GM19372 (cell line): ENCODE measurements around the gene DLX5.

Experiments used
- ATAC-seq: cut with Tn5 transposase; IDR thresholded peaks from one replicate; pipeline ENCODE4 v1.9.1; 2021; ENCODE audit warnings: mild to moderate bottlenecking, low read depth, moderate library complexity; ENCODE audit not compliant: unreplicated experiment

Gene DLX5

DNA sequence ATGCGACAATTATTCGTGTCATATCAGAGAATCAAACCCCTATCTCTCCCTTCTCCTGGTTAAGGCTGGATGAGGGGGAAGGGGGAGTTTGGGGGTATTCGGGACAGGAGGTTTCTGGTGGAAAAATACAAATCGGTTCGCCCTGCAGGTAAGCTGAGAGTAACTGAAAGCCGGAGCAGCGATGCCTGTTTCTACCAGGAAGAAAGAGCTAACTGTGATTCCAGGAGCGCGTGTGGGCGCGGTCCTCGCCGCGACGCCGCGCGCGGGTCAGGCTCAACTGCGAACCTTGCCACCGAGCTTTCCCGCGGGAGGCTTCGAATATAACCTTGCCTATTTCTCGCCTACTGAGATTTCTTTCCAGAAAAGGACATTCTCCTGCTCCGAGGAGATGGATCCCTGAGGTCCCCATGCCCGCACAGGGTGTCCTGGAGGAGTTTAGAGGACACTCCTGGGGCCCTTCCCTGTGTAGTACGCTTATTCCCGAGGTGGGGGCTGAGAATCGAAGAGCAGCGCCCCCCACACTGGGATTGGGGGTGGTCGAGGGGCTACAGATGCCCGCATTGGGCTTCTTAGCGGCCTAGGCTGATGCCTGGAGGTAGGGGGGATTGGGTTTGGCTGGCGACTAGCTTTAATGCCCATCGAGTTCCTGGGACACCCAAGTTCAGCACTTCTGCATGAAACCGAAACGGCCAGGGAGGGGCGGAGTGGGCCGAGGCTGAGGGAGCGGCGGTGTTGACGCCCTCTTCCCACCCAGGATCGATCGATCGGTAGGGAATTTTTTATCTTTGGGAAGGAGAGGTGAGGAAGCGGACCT is 32.2 kb downstream of the DLX5 start:
- ATAC-seq, result no peak

DNA sequence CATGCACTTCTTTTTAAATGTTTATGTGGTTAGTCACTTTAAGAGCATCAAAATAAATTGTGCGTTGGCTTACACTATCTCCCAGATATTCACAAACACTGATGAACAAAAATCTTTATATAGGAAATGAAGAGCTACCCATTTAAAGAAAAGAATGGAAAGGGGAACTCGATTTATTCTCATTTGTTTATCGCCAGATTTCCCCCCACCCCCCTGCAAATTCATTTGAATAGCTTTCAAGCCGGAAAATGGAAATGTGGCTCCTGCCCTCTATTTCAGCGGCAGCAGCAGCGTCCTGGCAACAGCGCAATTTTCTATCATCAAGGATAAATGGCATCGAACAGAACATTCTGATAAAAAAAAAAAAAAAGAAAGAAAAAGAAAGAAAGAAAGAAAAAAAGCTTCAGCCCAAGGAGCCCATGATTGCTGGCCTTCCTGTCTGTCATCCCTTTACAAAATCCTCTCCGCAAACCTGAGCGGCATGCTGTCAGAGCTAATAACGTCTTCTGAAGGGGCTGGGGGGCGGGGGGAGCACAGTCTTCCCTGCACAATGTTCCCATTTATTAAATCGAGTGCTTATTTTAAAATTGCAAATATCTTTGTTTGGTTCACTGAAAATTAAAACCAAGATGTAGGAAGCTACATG is 33.0 kb downstream of the DLX5 start:
- no peak for ATAC-seq

DNA sequence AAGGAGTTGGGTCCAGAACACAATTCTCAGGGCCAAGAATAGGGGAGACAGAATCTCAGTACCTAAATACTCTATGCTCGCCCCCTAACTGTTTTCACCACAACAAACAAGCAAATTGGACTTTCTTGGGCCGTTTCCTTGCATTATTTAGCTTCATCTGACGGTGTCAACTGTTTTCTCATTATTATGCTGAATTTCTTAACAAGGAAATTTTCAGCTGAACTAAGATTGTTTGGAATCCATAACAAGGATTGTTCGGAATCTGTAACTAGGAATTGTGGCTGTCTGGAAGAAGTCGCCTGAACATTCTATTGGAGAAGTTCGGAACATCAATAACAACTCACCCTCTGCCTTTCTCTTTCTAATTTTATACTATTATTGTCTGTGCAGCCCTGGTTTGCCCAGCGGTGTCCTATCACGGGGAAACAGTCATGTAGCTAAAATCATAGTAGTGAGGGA is 34.7 kb downstream of the DLX5 start:
- no peak for ATAC-seq

DNA sequence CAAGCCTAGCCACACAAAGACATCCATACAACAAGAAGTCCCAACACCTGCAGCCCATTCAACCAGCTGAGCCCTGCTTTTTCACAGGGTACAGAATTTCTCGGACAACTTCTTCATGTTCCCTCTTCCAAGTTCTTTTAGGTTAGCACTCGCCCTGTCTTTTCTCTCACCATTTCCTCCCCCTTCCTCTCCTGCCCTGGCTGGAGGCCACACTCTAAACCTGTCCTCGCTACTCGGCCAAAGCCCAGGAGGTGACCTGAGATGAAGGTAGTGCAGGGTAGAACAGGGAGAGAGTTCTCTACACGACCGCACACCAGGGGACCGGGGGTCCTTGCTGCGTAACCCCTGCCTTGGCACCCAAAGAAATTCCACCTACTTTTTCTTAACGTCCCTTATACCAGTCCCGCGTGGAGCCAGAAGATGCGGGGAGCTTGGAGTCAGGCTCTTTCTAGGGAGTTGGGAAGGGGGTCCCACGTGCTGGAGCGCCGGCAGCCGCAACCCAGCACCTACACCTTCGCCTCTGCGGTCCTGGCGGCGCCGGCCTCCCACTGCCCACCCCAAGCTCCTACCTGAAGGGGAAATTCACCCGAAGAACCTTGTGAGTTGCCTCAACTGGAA is 35.3 kb downstream of the DLX5 start:
- no peak for ATAC-seq

DNA sequence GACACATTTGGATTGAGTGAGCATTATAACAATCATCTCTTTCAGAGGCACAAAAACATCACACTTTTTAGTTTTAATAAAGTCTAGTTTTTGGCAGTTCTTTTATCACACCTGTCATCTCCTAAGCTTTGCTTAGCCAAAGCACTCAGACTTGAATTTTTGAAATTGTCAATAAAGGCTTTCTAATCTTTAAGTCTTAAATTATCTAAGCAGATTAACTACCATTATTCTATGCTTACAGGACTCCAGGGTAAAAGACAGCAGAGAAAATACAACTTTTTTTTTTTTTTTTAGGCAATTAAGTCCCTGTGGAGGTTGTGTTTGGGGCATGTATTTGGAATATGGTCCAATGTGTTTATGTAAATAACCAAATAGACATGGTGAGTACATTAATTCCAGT is 36.9 kb downstream of the DLX5 start:
- no peak for ATAC-seq

DNA sequence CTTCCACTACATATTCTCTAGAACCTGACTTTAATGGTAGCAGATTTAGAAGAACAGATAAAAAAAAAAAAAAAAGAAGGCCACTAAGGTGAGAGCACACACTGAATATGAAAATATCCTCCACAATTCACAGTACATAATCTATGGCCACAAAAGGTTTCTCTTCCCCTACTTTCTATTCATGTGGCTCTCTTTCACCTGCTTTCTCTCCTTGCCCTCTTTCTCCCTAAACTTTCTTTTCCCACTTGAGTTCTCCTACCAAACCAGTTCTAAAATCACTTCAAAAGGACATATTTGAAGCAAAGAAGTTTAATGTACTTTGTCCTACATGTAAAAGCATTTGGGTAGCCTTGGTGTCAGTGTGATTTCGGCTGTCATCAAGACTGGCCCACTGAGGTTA is 37.7 kb downstream of the DLX5 start:
- no peak for ATAC-seq

DNA sequence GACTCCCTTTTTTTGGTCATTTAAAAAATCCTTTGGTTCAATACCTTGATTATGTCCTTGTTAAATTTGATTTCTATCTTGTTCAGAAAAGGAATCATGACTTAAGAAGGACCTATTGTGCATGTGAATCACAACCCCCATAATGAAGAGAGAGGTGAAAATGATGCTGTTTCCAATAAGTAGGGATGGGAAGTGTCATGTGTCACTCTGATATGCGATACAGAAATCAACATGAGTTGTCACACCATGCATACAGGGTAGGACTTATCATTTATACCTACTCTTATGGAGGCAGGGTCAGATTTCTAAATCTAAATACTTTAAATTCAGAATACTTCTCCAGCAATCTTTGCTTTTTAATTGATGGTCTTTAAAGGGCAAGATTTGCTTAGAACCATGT is 38.6 kb downstream of the DLX5 start:
- no peak for ATAC-seq

DNA sequence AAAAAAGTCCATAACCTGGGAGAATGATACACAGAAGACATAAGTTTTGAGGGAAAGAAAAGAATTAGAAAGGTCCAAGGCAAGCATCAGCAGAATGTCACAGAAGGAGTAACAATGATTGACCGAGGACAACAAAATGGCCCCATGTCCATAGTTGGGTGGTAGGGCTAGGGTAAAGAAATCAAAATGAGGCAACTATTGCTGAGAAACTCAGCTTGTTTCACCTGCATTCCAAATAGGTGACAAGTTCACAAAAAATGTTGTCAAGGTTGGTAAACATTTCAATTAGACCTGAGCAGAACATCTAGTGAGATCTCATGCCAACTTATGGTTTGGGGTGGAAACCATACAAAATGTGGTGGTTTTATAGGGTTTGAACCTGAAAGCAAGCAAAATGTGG is 42.0 kb downstream of the DLX5 start:
- ATAC-seq, result no peak

DNA sequence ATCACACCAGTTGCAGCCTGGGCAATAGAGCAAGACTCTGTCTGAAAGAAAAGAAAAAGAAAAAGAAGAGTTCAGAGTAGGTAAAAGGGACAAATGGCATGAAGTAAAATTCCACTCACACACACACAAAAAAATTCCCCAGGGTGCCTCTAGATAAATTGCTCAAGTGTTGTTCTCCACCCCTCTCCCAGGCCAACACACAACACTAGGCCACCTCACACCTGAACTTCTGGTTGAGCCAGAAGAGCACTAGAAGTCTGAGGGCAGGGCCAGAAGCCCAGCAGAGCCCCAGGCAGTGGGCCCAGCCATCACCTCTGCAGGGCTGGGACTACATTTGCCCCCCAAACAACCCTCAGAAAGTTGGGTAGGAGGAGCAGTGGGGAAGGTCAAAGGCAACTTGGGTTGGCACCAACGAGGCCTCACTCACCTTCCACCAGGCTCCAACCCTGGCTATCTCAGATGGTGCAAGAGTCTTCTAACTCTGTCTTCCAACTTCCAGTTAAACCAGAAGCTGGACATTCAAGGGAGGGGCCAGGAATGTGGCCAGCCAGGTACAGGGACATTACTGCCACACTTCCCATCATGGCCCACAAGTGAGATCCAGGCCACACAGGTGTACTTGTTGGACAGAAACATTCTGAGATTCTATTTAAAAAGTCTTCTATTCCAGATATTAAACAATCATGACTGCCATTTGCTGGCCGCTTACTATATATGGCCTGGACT is 44.9 kb downstream of the DLX5 start:
- no peak for ATAC-seq

DNA sequence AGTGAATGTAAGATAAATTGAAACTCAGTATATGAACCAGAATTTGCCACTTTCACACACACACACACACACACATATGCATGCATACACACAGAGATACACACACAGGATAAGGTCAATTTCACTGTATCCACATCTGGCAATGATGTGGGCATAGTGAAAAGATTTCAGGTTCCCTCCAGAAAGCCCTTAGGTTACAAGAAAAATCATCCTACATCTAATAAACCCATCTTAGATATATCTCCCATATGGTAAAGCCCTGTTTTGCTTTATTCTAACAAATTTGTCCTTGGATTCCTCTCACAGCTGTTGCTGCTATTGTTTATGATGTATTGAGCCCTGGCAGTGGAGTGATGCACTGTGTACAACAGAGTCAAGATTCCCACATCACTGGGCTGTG is 47.2 kb downstream of the DLX5 start:
- ATAC-seq, result no peak

DNA sequence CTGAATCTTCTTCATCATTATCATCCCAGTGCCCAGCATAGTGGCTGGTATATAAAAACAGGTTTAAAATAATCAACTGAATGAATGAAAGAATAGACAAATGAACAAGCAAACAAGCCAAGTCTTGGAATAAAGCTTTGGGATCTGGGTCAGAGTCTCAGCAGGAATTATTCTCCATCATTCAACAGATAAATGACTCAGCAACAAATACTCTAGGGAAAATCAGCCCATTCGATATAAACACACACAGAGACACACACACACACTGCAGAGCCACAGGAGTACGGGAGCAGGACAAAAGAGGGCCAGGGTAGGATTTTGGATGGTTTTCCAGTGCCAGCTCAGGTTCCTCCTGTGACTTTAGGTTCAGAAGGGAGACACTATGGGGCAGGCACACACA is 48.5 kb downstream of the DLX5 start:
- ATAC-seq, result no peak

DNA sequence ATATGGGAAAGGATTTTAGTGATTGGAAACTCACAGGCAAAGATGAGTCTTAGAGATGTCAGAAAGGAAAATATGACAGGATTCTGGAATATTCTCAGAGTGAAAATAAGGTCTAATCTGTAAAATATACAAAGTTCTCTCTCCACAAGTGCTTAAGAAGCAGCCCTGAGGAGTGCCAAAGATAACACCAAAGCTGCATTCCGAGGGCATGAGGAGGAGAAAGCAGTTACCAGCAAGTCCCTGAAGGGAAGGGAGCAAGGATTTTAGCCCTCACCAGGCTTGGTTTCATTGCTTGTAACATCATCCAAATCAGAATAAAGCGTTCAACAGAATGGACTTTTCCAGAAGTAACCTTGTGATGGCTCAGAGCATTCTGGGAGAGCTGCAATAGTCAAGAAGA is 50.6 kb downstream of the DLX5 start:
- no peak for ATAC-seq

DNA sequence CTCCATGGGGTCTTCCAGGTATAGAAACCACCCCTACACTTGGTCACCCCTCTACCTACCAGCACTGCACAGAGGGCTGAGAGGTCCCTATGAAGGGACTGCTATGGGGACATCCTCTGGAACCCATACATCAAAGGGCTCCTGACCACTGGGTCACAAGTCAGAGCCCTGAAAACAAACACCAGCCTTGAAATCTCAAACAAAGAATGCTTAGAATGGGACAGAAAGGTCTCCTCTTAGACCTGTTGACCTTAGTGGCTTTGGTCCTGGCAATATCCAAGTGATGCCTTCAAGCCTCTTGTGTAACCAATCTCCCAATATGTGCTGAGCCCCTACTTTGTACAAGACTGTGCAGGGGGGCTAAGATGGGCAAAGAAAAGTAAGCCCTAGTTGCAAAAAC is 53.9 kb downstream of the DLX5 start:
- ATAC-seq, result no peak
